Fibroblast of lung (primary cell): Measurements from ENCODE around the gene ACOXL.

Experiments
- EZH2 ChIP-seq: IDR thresholded peaks from 2 replicates; pipeline ENCODE4 v1.5.1; 2012; ENCODE audit warnings: low read length, control low read depth, mild to moderate bottlenecking; ENCODE audit errors: missing control alignments
- TF ChIP-seq, protein P1 (sequence below), 2 donors: IDR thresholded peaks in 1 of 2; conservative IDR thresholded peaks in 1 of 2; 1 replicate in 1 of 2; 2 replicates in 1 of 2; pipeline ENCODE4 v1.5.1; 2011 to 2012; ENCODE audit warnings: low read length in 2 of 2, control low read depth in 1 of 2, inconsistent platforms in 1 of 2, low read depth in 1 of 2, mild to moderate bottlenecking in 1 of 2

DNA sequence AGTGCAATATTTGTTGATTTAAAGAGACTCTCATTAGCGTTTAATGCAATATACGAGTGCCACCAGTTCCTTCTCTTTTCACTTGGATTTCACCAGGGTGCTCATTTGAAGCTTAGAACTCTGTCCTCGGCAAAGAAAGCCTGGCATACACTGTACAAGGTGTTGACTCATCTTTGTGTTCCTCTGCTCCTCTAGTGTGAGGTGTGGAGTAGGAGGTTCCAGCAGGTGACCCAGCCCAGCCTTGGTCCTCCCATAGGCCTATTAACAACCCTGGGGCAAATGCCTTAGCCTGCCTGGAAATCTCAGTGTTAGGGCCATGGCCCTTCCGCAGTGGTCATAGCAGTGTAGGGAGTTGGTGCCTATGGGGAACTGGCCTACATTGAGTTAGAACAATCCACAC is 408.4 kb downstream of the ACOXL start:
- TF ChIP-seq, protein P1, sequence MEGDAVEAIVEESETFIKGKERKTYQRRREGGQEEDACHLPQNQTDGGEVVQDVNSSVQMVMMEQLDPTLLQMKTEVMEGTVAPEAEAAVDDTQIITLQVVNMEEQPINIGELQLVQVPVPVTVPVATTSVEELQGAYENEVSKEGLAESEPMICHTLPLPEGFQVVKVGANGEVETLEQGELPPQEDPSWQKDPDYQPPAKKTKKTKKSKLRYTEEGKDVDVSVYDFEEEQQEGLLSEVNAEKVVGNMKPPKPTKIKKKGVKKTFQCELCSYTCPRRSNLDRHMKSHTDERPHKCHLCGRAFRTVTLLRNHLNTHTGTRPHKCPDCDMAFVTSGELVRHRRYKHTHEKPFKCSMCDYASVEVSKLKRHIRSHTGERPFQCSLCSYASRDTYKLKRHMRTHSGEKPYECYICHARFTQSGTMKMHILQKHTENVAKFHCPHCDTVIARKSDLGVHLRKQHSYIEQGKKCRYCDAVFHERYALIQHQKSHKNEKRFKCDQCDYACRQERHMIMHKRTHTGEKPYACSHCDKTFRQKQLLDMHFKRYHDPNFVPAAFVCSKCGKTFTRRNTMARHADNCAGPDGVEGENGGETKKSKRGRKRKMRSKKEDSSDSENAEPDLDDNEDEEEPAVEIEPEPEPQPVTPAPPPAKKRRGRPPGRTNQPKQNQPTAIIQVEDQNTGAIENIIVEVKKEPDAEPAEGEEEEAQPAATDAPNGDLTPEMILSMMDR (conservative IDR thresholded peaks at IDR 0.05 in 1 of 2, IDR thresholded peaks at IDR 0.05 in 1 of 2; ENCODE audit: low read depth in 1 of 2, low read length in 2 of 2), result no peak
- TF ChIP-seq EZH2, result no peak
